Measurements from ENCODE around the gene BCL6.

DNA sequence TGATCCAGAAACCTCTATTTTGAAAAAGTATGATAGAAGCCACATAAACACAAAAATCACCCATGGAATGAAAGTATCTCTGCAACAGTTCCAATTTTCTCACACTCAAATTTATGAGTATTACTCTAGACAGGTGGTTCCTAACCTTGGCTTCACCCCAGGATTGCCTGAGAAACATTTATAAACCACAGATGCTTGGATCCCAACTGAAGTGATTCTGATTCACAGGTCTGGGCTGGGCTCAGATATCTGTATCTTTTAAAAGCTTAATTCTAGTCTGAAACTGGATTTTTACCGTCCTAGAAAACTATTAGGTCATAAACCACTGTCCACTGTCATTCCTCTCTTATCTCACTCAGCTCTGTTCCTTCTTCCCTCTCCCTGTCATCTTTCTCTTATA lies 67.7 kb downstream of the BCL6 start:
- TF ChIP-seq, protein P1, sequence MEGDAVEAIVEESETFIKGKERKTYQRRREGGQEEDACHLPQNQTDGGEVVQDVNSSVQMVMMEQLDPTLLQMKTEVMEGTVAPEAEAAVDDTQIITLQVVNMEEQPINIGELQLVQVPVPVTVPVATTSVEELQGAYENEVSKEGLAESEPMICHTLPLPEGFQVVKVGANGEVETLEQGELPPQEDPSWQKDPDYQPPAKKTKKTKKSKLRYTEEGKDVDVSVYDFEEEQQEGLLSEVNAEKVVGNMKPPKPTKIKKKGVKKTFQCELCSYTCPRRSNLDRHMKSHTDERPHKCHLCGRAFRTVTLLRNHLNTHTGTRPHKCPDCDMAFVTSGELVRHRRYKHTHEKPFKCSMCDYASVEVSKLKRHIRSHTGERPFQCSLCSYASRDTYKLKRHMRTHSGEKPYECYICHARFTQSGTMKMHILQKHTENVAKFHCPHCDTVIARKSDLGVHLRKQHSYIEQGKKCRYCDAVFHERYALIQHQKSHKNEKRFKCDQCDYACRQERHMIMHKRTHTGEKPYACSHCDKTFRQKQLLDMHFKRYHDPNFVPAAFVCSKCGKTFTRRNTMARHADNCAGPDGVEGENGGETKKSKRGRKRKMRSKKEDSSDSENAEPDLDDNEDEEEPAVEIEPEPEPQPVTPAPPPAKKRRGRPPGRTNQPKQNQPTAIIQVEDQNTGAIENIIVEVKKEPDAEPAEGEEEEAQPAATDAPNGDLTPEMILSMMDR (IDR thresholded peaks at IDR 0.05; ENCODE audit: insufficient read depth, low read depth, low read length): no peak
- TF ChIP-seq EZH2 (IDR thresholded peaks at IDR 0.05; ENCODE audit: insufficient read depth, low read length): no peak
